Rectal smooth muscle tissue (tissue), 1 donor: ENCODE measurements around the gene HMGXB3.

Experiments
- H3K27ac ChIP-seq: one replicate; pipeline ENCODE4 v1.7.0; 2013; ENCODE audit warnings: low read depth, low read length, inconsistent platforms
- H3K27me3 ChIP-seq: one replicate; pipeline ENCODE4 v1.7.0; 2013; ENCODE audit warnings: low read length; ENCODE audit not compliant: control insufficient read depth, insufficient read depth
- H3K36me3 ChIP-seq: one replicate; pipeline ENCODE4 v1.7.0; 2013; ENCODE audit warnings: low read length; ENCODE audit not compliant: control insufficient read depth, insufficient read depth
- H3K4me1 ChIP-seq: one replicate; pipeline ENCODE4 v1.7.0; 2013; ENCODE audit warnings: low read length; ENCODE audit not compliant: control insufficient read depth, insufficient read depth
- H3K4me3 ChIP-seq: one replicate; pipeline ENCODE4 v1.7.0; 2013; ENCODE audit warnings: low read length
- H3K9ac ChIP-seq: one replicate; pipeline ENCODE4 v1.7.0; 2013; ENCODE audit warnings: low read length

HMGXB3 gene

DNA sequence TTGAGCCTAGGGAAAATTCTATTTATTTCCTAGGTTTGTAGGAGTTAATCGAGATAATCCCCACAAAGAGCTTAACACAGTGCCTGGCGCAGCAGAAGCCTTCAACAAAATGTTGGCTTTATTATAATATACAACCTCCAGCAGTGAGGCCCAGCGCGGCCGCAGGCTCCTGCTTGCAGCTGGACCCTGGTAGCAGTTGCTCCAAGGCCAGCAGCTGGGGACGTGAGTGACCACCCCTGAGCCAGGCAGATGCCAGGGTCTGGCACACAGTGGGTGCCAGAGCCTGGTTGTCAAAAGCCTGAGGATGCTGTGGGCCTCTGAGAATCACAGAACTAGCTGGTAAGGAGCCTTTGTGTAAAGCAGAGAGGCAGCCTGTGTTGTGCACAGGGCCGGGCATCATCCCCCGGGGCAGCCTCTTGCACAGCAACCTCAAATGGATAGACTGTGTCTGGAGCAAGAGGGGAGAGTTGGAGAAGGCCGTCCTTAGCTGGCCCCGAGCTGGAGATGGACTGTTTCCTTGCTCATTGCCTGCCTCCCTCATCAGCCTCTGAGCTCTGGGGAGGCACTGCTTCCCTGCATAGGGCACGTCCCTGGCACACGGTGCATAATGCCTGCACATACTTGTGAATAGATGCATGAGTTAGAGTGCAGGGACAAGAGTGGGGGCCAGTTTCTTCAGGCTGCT, 68.6 kb downstream of the HMGXB3 start:
- Histone ChIP-seq H3K4me3 (no peak overlapping the region), H3K9ac (no peak overlapping the region), H3K27me3 (no peaks in the 10 kb centered on the region), H3K4me1 (no peaks in the 10 kb centered on the region), H3K27ac (no peak overlapping the region), H3K36me3 (no peaks in the 10 kb centered on the region)

DNA sequence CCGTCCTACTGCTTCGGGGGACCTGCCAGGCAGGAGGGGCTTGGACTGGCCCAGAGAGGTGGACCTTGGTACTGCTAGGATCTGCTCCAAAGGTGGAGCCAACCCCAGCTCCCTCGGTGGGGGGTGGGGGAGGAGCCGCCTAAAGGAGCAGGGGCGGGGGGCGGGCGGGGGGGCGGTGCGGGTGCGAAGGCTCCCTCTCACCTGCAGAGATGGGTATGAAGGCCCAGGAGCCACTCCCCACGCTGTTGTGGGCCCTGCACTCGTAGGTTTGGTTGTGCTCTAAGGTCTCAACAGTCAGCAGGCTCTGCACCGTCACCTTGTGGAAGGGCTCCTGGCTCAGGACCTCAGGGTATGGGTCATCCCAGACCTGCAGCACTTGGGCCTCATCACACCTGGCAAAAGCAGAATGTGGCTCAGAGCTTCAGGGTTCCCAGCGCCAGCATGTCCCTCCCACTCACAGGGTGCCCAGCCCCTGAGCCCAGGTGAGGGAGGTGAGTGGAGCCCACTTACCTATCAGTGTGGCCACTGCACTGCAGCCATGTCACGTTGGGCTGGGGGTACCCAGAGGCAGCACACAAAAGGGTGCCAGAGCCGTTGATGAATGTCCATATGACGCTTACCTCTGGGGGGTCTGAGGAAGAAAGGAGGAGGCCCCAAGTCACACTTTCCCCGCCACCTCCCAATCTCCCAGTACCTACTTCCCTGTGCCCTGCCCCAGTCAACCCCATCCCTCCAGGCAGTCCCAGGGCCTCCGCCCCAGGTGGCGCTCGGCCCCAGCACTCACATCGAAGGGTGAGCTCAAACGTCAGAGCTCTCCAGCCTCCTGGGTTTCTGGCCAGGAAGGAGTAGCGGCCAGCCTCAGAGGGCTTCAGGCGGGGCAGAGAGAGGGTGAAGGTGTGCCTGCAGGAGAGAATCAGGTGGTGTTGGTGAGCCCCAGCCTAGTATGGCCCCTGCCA, 69.4 kb downstream of the HMGXB3 start:
- no peak overlapping the region for H3K9ac ChIP-seq
- no peaks in the 10 kb centered on the region for H3K4me1 ChIP-seq
- no peaks in the 10 kb centered on the region for H3K27me3 ChIP-seq
- no peak overlapping the region for H3K27ac ChIP-seq
- no peak overlapping the region for H3K4me3 ChIP-seq
- no peaks in the 10 kb centered on the region for H3K36me3 ChIP-seq

DNA sequence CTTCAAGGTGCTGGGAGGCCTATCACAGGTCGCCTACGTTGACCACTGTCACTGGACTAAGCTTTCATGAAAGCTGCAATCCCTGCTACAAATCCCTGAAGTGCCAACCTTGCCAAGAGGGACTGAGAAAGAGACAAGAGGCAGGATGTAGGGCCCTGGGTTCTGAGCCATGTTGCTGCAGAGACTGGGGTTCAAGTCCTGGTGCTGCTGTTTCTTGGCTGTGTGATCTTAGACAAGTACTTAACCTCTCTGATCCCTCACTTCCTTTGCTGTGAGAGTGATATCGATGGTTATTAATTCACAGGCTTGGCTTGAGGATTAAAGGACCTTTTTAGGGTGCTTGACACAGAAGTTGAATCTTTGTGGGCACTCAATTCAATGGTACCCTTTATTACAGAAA, 70.3 kb downstream of the HMGXB3 start:
- H3K27me3 ChIP-seq: no peaks in the 10 kb centered on the region
- no peaks in the 10 kb centered on the region for H3K4me1 ChIP-seq
- no peak overlapping the region for H3K4me3 ChIP-seq
- H3K9ac ChIP-seq: no peak overlapping the region
- no peaks in the 10 kb centered on the region for H3K36me3 ChIP-seq
- no peak overlapping the region for H3K27ac ChIP-seq

DNA sequence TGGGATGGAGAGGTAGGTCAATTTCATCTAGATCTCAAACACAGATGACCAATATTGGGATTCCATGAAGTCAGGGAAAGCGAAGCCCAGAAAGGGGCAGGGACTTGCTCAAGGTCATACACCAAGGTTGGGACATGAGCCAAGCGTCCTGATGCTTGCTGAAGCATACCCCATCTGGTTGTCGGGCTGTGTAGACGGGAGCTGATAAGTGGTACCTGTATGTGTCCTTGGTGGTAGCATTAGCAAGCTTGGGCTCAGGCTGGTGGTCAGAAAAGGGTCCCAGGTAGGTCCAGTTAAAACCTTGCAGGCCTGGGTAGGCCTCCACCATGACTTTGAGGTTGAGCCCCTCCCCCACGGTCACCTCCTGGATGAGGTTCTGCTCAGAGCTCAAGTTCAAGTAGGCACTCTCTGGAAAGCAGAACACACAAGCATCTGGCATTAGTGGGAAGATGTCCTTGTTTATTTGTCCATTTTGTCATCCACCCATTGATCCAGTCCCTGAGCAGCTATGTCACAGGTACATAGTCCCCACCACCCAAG, 72.6 kb downstream of the HMGXB3 start:
- no peak overlapping the region for H3K4me3 ChIP-seq
- no peaks in the 10 kb centered on the region for H3K4me1 ChIP-seq
- no peak overlapping the region for H3K27ac ChIP-seq
- no peaks in the 10 kb centered on the region for H3K36me3 ChIP-seq
- no peaks in the 10 kb centered on the region for H3K27me3 ChIP-seq
- no peak overlapping the region for H3K9ac ChIP-seq

DNA sequence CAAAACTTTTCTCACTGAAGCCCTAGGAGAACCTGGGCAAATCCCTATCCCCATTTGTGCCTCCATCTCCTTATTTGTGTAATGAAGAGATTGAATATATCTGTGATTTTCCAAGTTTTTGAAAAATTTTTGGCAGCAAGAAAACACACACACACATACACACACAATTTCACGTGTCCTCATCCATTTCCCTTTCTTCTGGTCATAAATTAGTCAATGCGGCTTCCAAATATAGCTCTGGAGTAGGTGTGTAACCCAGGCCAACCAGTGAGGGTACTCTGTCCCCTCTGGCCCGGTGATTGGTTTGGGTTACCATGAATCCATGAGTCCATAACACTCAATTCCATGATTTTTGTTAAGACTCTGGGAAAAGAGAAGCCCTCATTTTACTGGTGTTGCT, 73.1 kb downstream of the HMGXB3 start:
- Histone ChIP-seq H3K9ac (no peak overlapping the region), H3K27me3 (no peaks in the 10 kb centered on the region), H3K27ac (no peak overlapping the region), H3K4me1 (no peaks in the 10 kb centered on the region), H3K36me3 (no peaks in the 10 kb centered on the region), H3K4me3 (no peak overlapping the region)

DNA sequence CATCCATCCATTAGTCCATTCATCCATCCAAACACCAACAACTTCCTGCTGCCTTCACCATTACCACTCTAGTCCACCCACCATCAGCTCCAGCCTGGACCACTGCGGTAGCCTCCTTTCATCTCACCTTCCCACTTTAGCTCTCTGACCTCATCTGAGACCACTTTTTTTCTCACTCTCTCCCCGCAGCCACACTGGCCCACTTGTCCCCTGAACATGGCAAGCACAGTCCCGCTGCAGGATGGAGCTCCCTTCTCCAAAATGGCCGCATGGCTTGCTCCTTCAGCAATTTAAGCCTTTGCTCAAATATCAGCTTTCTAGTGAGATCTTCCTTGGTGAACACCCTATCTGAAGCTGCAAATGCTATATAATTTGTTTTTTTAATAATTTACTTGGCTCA, 74.7 kb downstream of the HMGXB3 start:
- Histone ChIP-seq H3K27ac (no peak overlapping the region), H3K36me3 (no peaks in the 10 kb centered on the region), H3K4me1 (no peaks in the 10 kb centered on the region), H3K9ac (no peak overlapping the region), H3K27me3 (no peaks in the 10 kb centered on the region), H3K4me3 (no peak overlapping the region)

DNA sequence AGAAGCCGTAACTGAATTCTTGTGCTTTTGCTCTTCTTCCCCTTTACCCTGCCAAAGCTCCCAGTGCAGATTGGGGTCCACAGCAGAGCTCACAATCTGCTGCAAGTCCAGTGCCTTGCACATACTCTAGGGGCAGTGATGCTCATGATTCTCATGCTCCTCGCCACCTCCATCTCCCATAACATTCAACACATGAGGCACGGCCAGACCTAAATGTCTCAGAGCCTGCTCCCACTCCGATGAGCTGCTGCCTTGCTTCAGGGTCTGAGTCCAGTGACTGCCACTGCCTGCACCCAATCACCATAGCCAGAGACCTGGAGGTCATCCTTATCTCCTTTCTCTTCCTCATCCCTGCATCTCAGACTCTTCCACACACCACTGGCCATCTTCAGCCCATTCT, 75.3 kb downstream of the HMGXB3 start:
- H3K36me3 ChIP-seq: no peaks in the 10 kb centered on the region
- H3K4me1 ChIP-seq: no peaks in the 10 kb centered on the region

DNA sequence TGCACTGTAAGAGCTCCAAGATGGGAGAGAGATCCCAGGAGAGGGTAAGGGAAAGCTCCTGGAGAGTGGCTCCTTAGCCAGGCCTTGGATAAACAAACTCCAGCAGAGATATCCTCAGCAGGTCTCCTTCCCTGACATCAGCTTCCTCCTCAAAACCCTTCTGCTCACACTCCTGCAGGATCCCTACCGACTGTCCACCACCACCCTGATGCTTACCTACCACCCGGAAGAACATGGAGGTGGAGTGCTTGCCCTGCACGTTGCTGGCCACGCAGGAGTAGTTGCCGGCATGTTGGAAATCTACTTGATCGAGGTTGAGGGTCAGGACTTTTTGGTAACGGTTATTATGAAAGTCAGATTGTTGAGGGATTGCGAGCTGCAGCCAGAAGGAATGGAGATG, 76.5 kb downstream of the HMGXB3 start:
- no peaks in the 10 kb centered on the region for H3K36me3 ChIP-seq
- H3K4me3 ChIP-seq: no peak overlapping the region
- no peaks in the 10 kb centered on the region for H3K4me1 ChIP-seq
- H3K27ac ChIP-seq: no peak overlapping the region
- no peaks in the 10 kb centered on the region for H3K27me3 ChIP-seq
- H3K9ac ChIP-seq: no peak overlapping the region

More for the DNA sequence above, 75.3 kb downstream of the HMGXB3 start:
- H3K9ac ChIP-seq: no peak overlapping the region
- H3K4me3 ChIP-seq: no peak overlapping the region
- no peaks in the 10 kb centered on the region for H3K27me3 ChIP-seq
- H3K27ac ChIP-seq: no peak overlapping the region

DNA sequence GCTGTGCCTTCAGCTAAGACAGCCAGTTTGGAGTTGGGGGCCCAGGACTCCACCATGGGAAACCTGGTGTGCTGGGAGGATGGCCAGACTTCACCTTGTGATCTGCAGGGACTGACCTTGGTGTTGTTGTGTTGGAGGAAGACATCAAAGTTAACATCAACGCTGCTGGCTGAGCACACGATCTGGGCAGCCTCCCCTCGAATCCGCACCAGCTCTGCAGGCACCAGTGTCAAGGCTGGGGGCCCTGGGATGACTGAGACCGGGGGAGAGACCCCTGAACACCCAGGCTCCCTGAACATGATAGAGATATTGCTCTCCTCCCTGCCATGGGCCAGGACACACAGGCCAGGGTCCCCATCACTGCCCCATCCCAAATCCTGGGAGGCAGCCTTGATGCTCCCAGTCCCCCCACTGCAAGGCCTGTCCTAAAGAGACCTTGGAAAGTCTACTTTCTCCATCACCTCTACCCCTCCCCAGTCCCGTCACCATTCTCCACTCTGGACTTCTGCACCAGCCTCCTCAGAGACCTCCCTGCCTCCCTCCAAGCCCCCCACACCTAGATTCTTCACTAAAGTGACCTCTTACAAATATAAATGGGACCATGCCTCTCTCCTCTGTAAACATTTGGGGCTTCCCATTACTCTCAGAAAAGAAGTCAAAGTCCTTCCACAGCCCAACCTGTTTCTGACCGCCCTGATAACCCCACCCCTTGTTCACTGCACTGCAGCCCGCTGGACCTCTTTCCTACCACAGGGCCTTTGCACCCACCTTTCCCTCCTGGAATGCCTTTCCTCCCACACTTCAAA, 77.7 kb downstream of the HMGXB3 start:
- H3K4me3 ChIP-seq: no peak overlapping the region
- no peak overlapping the region for H3K27ac ChIP-seq
- H3K27me3 ChIP-seq: no peaks in the 10 kb centered on the region
- no peaks in the 10 kb centered on the region for H3K4me1 ChIP-seq
- no peaks in the 10 kb centered on the region for H3K36me3 ChIP-seq
- no peak overlapping the region for H3K9ac ChIP-seq

DNA sequence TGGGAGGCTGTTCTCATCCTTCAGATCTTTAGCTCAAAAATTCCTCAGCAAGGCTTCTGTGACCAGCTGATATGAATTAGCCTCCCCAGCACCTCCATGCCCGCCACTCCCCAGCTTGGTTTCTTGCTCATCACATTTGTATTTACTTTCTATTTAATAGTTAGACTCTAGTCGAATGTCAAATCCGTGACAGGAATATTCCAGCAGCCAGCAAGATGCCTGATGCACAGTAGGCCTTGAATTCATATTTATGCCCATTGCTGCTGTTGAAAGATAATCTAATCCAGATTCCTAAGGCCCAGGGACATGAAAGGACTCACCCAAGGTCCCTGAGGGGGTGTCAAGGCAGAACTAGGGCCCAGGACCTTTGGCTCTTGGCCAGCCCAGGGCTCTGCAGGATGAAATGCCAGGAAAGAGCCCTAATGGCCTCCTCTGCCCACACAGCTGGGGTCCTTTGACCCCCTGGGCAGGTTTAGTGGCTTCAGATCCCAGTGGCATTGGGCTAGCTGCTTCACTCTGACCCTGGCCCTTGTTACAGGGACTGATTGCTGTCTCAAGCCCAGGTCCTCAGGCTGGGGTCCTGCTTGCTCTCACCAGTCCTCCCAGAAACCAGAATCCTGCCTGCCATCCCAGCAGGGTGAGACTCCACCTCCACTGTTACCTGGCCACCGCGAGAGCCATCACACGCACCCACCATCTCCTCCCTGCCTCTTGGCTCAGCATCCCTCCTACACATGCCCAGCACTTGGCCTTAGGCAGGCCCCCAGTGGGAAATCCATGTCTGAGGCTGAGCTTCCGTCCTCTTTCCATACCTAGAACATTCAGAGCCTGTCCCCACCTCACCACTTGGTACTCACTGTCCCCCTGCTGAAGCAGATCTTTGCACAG, 78.5 kb downstream of the HMGXB3 start:
- H3K4me3 ChIP-seq: no peak overlapping the region
- no peak overlapping the region for H3K27ac ChIP-seq
- no peaks in the 10 kb centered on the region for H3K4me1 ChIP-seq
- no peaks in the 10 kb centered on the region for H3K27me3 ChIP-seq
- no peak overlapping the region for H3K9ac ChIP-seq
- H3K36me3 ChIP-seq: no peaks in the 10 kb centered on the region

DNA sequence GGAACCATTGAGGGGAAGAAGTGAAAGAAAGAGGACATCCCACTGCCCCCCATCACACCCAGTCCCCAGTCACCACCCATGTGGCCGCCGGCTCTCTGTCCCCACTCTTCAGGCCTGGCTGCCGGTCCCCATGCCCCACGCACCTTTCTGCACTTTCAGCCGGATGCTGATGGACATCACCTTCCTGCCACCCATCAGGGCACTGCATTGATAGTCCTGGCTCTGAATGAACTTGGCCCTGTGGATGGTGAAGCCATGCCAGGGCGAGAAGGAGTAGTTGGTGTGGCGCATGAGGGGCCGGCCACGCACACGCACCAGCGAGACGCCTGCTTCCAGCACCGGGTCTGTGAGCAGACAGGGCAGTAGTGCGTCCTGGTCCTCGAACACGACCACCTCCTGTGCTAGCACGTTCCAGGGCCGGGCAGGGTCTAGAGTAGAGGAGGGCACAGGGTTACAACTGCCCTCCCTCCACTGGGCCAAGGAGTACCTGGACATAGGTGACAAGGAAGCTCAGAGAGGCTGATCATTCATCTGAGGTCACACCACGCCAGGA, 79.4 kb downstream of the HMGXB3 start:
- no peak overlapping the region for H3K9ac ChIP-seq
- no peak overlapping the region for H3K4me3 ChIP-seq
- no peaks in the 10 kb centered on the region for H3K4me1 ChIP-seq
- no peak overlapping the region for H3K27ac ChIP-seq
- no peaks in the 10 kb centered on the region for H3K27me3 ChIP-seq
- no peaks in the 10 kb centered on the region for H3K36me3 ChIP-seq
